ENCODE results near the gene GAS7.

The GAS7 gene

DNA sequence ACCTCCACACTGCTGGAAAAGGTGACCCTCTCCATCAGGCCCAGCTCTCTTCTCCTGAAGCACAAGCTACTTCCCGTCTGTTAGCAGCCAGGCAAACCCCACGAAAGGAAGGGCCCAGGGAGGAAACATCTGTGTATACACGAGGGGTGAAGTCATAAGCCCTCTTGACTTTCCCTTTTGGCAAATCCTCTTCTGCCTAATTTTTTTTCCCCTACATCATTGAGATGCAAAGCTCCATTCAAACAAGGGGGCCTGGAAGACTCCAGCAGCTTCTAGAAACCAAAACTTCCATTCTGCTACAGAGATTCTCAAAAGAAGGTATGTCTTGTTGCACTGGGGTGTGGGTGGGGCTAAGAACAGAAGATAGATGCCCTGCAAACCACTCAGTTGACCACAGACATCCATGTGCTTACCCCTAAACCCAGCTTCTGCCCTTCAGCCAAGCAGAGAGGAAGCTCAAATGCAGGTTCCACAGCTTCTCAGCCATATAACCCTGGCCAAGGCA lies 147.8 kb downstream of the GAS7 start:
- DNase-seq (ENCODE audit: low read depth in 2 of 2) = no peak

DNA sequence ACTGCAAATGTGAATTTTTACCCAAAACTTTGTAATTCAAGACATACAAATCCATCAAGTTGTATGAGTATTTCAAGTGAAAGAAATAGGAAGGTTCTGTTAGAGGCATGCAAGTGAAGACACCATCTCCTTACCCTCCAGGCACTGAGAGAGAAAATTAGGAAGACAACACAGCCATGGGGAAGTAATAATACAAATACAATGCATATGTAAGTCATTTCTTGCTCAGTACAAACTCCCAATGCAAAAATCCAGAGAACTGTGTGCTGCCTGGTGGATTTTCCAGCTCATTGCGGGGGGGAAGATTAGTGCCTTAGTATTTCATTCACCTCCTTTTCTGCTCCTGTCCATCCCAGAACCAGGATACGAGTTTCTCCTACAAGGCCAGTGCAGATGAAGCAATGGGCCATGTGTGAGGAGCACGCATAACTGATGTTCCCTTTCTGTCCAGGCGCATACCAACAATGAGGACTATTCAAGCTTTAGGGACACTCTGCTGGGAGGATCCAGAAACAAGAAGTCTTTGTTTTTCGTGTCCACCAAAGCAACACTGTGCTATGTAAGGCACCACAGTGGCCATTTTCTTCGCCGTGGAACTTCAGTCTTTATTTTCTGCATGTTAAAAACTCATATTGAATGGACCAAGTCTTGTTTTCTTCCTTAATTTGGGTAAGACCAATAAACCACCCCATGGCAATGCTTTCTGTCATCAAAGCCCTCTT lies 149.6 kb downstream of the GAS7 start:
- DNase-seq (ENCODE audit: low read depth in 2 of 2) = no peak

GRCh38 chr17:10046786-10047785 lies 151.3 kb downstream of the GAS7 start:
- no peak for DNase-seq (ENCODE audit: low read depth in 2 of 2)

GRCh38 chr17:10045871-10046658 lies 152.3 kb downstream of the GAS7 start:
- DNase-seq (ENCODE audit: low read depth in 2 of 2) = no peak

- no peak for DNase-seq (ENCODE audit: low read depth in 2 of 2)
These were observed 155.7 kb downstream of the GAS7 start for GRCh38 chr17:10042589-10043244.

GRCh38 chr17:10041916-10042588 lies 156.4 kb downstream of the GAS7 start:
- DNase-seq (ENCODE audit: low read depth in 2 of 2) = no peak

GRCh38 chr17:10041287-10041612 lies 157.2 kb downstream of the GAS7 start:
- no peak for DNase-seq (ENCODE audit: low read depth in 2 of 2)

DNA sequence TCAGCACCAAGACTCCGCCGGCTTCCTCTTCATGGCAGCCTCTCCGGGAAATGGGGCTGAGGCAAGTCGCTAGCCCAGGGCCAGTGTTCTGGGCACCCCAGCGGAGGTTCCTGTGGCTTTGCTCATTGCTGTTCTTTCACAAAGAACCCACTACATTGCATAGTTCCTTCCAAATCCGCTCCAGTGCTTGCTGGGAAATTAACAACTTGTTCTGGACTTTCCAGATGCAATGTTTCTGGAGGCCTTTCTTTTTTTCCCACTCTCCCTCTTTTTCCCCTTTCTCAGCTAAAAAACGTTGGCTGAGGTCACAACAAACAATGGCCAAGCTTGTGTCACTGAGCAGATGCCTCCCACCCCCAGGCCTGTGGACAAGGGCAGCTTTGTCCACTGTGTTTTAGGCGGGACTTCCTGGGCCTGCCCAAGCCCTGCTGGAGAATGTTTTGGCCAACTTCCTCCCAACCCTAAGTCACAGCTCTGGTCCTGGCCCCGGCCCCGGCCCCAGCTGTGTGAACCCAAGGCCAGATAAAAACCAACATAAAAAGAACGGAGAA lies 161.8 kb downstream of the GAS7 start:
- DNase-seq (ENCODE audit: low read depth in 2 of 2) = no peak

- no peak for DNase-seq (ENCODE audit: low read depth in 2 of 2)
These were observed 162.5 kb downstream of the GAS7 start for GRCh38 chr17:10035885-10036284.

DNA sequence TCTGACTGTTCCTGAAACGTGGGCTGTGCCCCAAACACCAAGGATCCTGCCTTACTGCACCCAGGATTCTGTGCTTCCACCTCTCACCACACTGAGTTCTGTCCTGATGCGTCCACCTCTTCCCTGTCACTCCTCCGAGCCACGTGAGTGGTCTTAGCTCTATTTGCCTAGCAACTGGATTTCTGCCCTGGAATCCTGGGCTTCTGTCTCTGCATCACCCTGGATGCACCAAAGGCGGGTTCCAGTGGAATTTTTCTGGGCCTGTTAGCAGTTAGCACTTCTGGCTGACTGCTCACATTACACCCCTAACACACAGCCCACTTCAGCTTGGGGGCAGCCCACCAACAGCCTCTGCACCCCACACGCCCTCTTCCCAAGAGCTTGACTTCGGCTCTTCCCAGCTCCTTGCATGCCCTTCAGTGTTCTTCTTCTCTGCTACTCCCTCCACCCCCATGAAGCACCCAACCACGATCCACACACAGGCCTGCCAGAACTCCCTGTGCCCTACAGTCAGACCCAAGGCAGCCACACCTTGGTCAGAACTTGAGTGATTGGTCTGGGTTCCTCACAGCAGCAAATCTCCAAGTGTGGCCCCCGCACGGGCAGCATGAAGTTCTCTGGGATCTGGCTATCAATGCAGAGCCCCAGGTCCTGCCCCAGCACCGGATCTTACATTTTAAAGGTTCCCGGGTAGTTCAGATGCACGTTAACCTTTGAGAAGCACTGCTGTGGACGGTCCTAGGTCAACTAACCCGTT lies 163.5 kb downstream of the GAS7 start:
- no peak for DNase-seq (ENCODE audit: low read depth in 2 of 2)

- DNase-seq (ENCODE audit: low read depth in 2 of 2) = no peak
These were observed 164.4 kb downstream of the GAS7 start for GRCh38 chr17:10033959-10034358.

GRCh38 chr17:10033449-10033848 lies 165.0 kb downstream of the GAS7 start:
- no peak for DNase-seq (ENCODE audit: low read depth in 2 of 2)

- no peak for DNase-seq (ENCODE audit: low read depth in 2 of 2)
These were observed 166.1 kb downstream of the GAS7 start for GRCh38 chr17:10032118-10032852.

- no peak for DNase-seq (ENCODE audit: low read depth in 2 of 2)
These were observed 166.8 kb downstream of the GAS7 start for GRCh38 chr17:10031606-10032005.

GRCh38 chr17:10031127-10031526 lies 167.3 kb downstream of the GAS7 start:
- DNase-seq (ENCODE audit: low read depth in 2 of 2) = no peak

- no peak for DNase-seq (ENCODE audit: low read depth in 2 of 2)
These were observed 169.3 kb downstream of the GAS7 start for GRCh38 chr17:10029129-10029528.

DNA sequence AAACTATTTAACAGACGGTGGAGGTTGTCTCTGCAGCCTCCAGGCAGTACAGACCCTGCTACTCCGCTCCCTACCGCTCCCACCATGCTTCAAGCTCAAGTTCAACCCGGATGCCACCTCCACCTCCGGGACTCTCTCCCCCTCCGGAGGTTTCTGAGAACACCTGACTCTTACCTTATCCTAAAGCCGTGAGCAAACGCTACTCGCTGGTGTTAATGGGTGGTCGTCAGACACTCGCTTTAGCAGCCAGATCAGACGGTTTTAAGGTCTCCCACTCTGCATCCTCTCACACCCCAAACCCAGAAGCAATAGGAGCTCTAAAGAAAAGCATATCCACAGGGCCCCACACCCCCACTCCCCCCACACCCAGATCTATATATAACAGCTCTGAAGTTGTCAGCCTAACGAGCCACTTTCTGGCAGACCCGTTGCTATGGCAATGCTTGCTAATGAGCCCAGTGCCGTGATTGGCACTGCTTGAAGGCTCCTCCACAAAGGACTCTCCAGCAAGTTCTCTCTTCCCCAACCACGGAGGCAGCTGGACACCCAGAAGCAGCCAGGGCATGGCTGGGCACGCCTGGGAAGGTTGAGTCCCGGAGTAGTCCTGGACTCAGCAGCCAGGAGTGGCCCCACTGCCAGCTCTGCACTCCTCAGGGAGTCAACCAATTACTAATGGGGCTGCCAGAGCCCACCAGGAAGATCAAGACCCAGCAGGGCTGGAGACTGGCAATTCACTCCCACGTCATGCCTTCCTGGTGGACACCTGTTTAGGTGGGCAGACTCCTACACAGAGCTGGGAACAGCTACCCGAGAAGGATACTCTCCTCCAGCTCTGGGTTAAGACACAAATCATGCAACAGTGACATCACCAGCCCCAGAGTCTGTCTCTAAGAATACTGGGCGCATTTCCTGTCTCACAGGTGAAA lies 172.2 kb downstream of the GAS7 start:
- DNase-seq (ENCODE audit: low read depth in 2 of 2) = no peak

GRCh38 chr17:10025224-10025623 lies 173.2 kb downstream of the GAS7 start:
- no peak for DNase-seq (ENCODE audit: low read depth in 2 of 2)

Measured in stimulated activated CD8-positive, alpha-beta memory T cell treated with anti-CD3 and anti-CD28 coated beads, Interleukin-7, amount 100 ng/mL, for 4 hours (primary cell).